Endothelial cell (in vitro differentiated cells): ENCODE measurements around the gene PRKACA. TPM values are rescaled to one million over a fixed set of nuclear protein-coding genes. Genes with fewer than 3 reads are reported as not detected.
A peak's percentile ranks its signal among the peaks of the same experiment; 100 is the strongest.
"Not testable (repeated sequence)": the region's sequence is repeated elsewhere in the genome, so short reads cannot be mapped to it uniquely, and the experiment has no call there.

Experiments used
- DNase-seq: peaks from one replicate; pipeline ENCODE4 v3.0.0; 2021; ENCODE audit warnings: low spot score
- H3K27ac Mint-ChIP-seq: one replicate; pipeline ENCODE4 v1.8.0; 2021; ENCODE audit warnings: mixed read lengths, inconsistent platforms; ENCODE audit not compliant: unreplicated experiment
- H3K27me3 Mint-ChIP-seq: one replicate; pipeline ENCODE4 v1.8.0; 2021; ENCODE audit warnings: mild to moderate bottlenecking, moderate library complexity, mixed read lengths, inconsistent platforms; ENCODE audit not compliant: unreplicated experiment
- H3K36me3 Mint-ChIP-seq: one replicate; pipeline ENCODE4 v1.8.0; 2021; ENCODE audit warnings: mild to moderate bottlenecking, low read depth, mixed read lengths, inconsistent platforms; ENCODE audit not compliant: unreplicated experiment
- H3K4me1 Mint-ChIP-seq: one replicate; pipeline ENCODE4 v1.8.0; 2021; ENCODE audit warnings: mild to moderate bottlenecking, mixed read lengths, inconsistent platforms; ENCODE audit not compliant: unreplicated experiment
- H3K4me3 Mint-ChIP-seq: one replicate; pipeline ENCODE4 v1.8.0; 2021; ENCODE audit warnings: mild to moderate bottlenecking, mixed read lengths, inconsistent platforms; ENCODE audit not compliant: unreplicated experiment
- H3K9me3 Mint-ChIP-seq: one replicate; pipeline ENCODE4 v1.8.0; 2021; ENCODE audit warnings: mixed read lengths, inconsistent platforms; ENCODE audit not compliant: unreplicated experiment
- CTCF ChIP-seq: fragments of 200-600 bp; sonication (generic); IDR thresholded peaks from one replicate; pipeline ENCODE4 v1.5.0; 2021; ENCODE audit warnings: antibody characterized with exemption; ENCODE audit not compliant: unreplicated experiment
- total RNA-seq: library from RNA; stranded (reverse); fragmentation: NEBNext Ultra II Directional; extraction: Animal tissue kit (Norgen Biotek cat#: 25700); gene quantifications from one replicate; pipeline ENCODE4 v1.2.1, GENCODE V29; 2021; ENCODE audit not compliant: unreplicated experiment

The PRKACA gene
- total RNA-seq, 1 donor from 2014 or later: 122 TPM

GRCh38 chr19:14147797-14148605 is 30.4 kb upstream of the PRKACA start:
- H3K27ac Mint-ChIP-seq: peak overlapping the region; percentile 57

GRCh38 chr19:14146789-14147216 is 29.2 kb upstream of the PRKACA start:
- no peak for DNase-seq
- H3K4me1 Mint-ChIP-seq: peaks cover 15% of the 10 kb centered on the region
- peaks cover 2% of the 10 kb centered on the region for H3K27me3 Mint-ChIP-seq
- H3K27ac Mint-ChIP-seq: no peak overlapping the region
- H3K4me3 Mint-ChIP-seq: no peak overlapping the region
- H3K36me3 Mint-ChIP-seq: no peaks in the 10 kb centered on the region
- TF ChIP-seq CTCF: no peak
- H3K9me3 Mint-ChIP-seq: no peaks in the 10 kb centered on the region

More at GRCh38 chr19:14147797-14148605, 30.4 kb upstream of the PRKACA start:
- Mint-ChIP-seq H3K4me3 (no peak overlapping the region), H3K36me3 (peaks cover 4% of the 10 kb centered on the region), H3K9me3 (no peaks in the 10 kb centered on the region), H3K27me3 (peaks cover 2% of the 10 kb centered on the region), H3K4me1 (peaks cover 15% of the 10 kb centered on the region)
- TF ChIP-seq CTCF: peak; percentile 82
- DNase-seq: peak; percentile 80

GRCh38 chr19:14146169-14146568 is 28.6 kb upstream of the PRKACA start:
- not testable (repeated sequence) for DNase-seq, H3K9me3 Mint-ChIP-seq, H3K27ac Mint-ChIP-seq, H3K27me3 Mint-ChIP-seq, H3K4me3 Mint-ChIP-seq, H3K36me3 Mint-ChIP-seq
- peaks cover 15% of the 10 kb centered on the region for H3K4me1 Mint-ChIP-seq

GRCh38 chr19:14145381-14145780 is 27.8 kb upstream of the PRKACA start:
- TF ChIP-seq CTCF: no peak
- Mint-ChIP-seq H3K4me3 (no peak overlapping the region), H3K27ac (no peak overlapping the region)

GRCh38 chr19:14142262-14143190 is 25.0 kb upstream of the PRKACA start:
- Mint-ChIP-seq H3K27ac (no peak overlapping the region), H3K4me3 (no peak overlapping the region), H3K4me1 (peaks cover 9% of the 10 kb centered on the region), H3K36me3 (no peaks in the 10 kb centered on the region), H3K27me3 (no peaks in the 10 kb centered on the region), H3K9me3 (no peaks in the 10 kb centered on the region)
- DNase-seq: no peak
- no peak for TF ChIP-seq CTCF

More at GRCh38 chr19:14145381-14145780, 27.8 kb upstream of the PRKACA start:
- Mint-ChIP-seq H3K36me3 (no peaks in the 10 kb centered on the region), H3K4me1 (peaks cover 15% of the 10 kb centered on the region), H3K27me3 (peaks cover 2% of the 10 kb centered on the region), H3K9me3 (no peaks in the 10 kb centered on the region)
- DNase-seq: no peak
